Trophoblast cell (in vitro differentiated cells and primary cell): ENCODE results near the gene ENPP3.

Experiments used
- DNase-seq, 2 donors: peaks; one replicate each; pipeline ENCODE4 v3.0.0-alpha.2; 2016
- H2AFZ ChIP-seq: 2 replicates; pipeline ENCODE4 v1.6.1; 2013; ENCODE audit warnings: low read length, moderate library complexity, mild to moderate bottlenecking; ENCODE audit not compliant: insufficient read depth, poor library complexity
- H2AK5ac ChIP-seq: 2 replicates; pipeline ENCODE4 v1.6.1; 2013; ENCODE audit warnings: mild to moderate bottlenecking, low read length
- H2BK120ac ChIP-seq: 2 replicates; pipeline ENCODE4 v1.6.1; 2013; ENCODE audit warnings: low read length, mild to moderate bottlenecking, moderate library complexity; ENCODE audit not compliant: insufficient read depth, poor library complexity
- H2BK12ac ChIP-seq: 2 replicates; pipeline ENCODE4 v1.6.1; 2013; ENCODE audit warnings: mild to moderate bottlenecking, low read length, moderate library complexity
- H2BK5ac ChIP-seq: 2 replicates; pipeline ENCODE4 v1.6.1; 2013; ENCODE audit warnings: low read length, low read depth, moderate library complexity, mild to moderate bottlenecking; ENCODE audit not compliant: poor library complexity
- H3K14ac ChIP-seq: 2 replicates; pipeline ENCODE4 v1.6.1; 2013; ENCODE audit warnings: mild to moderate bottlenecking, low read length
- H3K18ac ChIP-seq: 2 replicates; pipeline ENCODE4 v1.6.1; 2013; ENCODE audit warnings: mild to moderate bottlenecking, low read length
- H3K23ac ChIP-seq: 2 replicates; pipeline ENCODE4 v1.6.1; 2013; ENCODE audit warnings: low read length
- H3K27ac ChIP-seq: 2 replicates; pipeline ENCODE4 v1.5.1; 2013; ENCODE audit warnings: low read depth, mild to moderate bottlenecking, inconsistent platforms, low read length, moderate library complexity
- H3K27me3 ChIP-seq: 2 replicates; pipeline ENCODE4 v1.6.1; 2013; ENCODE audit warnings: inconsistent platforms, mild to moderate bottlenecking, low read length, moderate library complexity; ENCODE audit not compliant: insufficient read depth
- H3K36me3 ChIP-seq, 2 experiments: 1 replicate in 1 of 2; 2 replicates in 1 of 2; pipeline ENCODE4 v1.6.1; 2013; ENCODE audit warnings: low read length in 2 of 2, mild to moderate bottlenecking in 2 of 2, moderate library complexity in 1 of 2; ENCODE audit not compliant: insufficient read depth in 2 of 2, control insufficient read depth in 1 of 2
- H3K4ac ChIP-seq: 2 replicates; pipeline ENCODE4 v1.6.1; 2013; ENCODE audit warnings: low read depth, mild to moderate bottlenecking, low read length, moderate library complexity
- H3K4me1 ChIP-seq, 2 experiments: 1 replicate in 1 of 2; 2 replicates in 1 of 2; pipeline ENCODE4 v1.6.1; 2013; ENCODE audit warnings: low read length in 2 of 2, mild to moderate bottlenecking in 2 of 2, moderate library complexity in 1 of 2; ENCODE audit not compliant: insufficient read depth in 2 of 2, control insufficient read depth in 1 of 2
- H3K4me2 ChIP-seq: 2 replicates; pipeline ENCODE4 v1.6.1; 2013; ENCODE audit warnings: inconsistent platforms, mild to moderate bottlenecking, low read length, moderate library complexity
- H3K4me3 ChIP-seq: 2 replicates; pipeline ENCODE4 v1.5.1; 2013; ENCODE audit warnings: mild to moderate bottlenecking, low read depth, low read length, inconsistent platforms
- H3K79me1 ChIP-seq: one replicate; pipeline ENCODE4 v1.6.1; 2013; ENCODE audit warnings: low read length
- H3K79me2 ChIP-seq: 2 replicates; pipeline ENCODE4 v1.6.1; 2013; ENCODE audit warnings: low read length, mild to moderate bottlenecking; ENCODE audit not compliant: control insufficient read depth, insufficient read depth, poor library complexity
- H3K9ac ChIP-seq: 2 replicates; pipeline ENCODE4 v1.6.1; 2013; ENCODE audit warnings: mild to moderate bottlenecking, low read length
- H3K9me3 ChIP-seq: 2 replicates; pipeline ENCODE4 v1.6.1; 2013; ENCODE audit warnings: low read depth, mild to moderate bottlenecking, control low read depth, inconsistent platforms, low read length; ENCODE audit not compliant: insufficient read depth
- H4K12ac ChIP-seq: 2 replicates; pipeline ENCODE4 v1.6.1; 2013; ENCODE audit warnings: low read depth, mild to moderate bottlenecking, low read length, moderate library complexity
- H4K8ac ChIP-seq: 2 replicates; pipeline ENCODE4 v1.6.1; 2013; ENCODE audit warnings: low read depth, mild to moderate bottlenecking, low read length, moderate library complexity
- H4K91ac ChIP-seq: one replicate; pipeline ENCODE4 v1.6.1; 2013; ENCODE audit warnings: low read depth, mild to moderate bottlenecking, low read length, moderate library complexity
- WGBS: extraction: QIAGEN DNeasy Blood & Tissue Kit; methylation state at CpG from one replicate; pipeline ENCODE4 v1.1.7; 2013; ENCODE audit warnings: missing lambda C conversion rate; ENCODE audit not compliant: insufficient read length, insufficient coverage; ENCODE audit errors: extremely low coverage; 5-methylcytosine and 5-hydroxymethylcytosine counted together

ENPP3 gene

DNA sequence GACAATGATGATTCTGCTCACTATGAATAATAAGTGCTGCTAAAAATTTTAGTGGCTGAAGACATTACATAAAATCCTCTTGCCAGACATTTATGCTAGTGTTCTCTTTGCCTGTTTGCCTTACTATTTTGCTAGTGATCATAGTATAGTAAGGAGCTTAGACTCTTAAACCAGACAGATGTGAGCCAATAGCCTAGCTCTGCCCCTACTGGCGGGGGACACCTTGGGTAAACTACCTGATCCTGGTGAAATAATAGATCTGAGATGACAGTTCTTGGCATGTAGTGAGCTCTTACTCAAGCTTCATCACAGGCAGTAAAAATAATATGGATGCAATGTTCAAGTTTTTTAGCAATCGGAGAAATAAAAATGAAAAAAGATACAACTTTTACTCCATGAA is 18.8 kb downstream of the ENPP3 start:
- Histone ChIP-seq H2BK5ac (no peak overlapping the region), H2AFZ (no peak overlapping the region), H3K36me3 (no peaks in the 10 kb centered on the region), H3K9ac (no peak overlapping the region), H3K27ac (no peak overlapping the region), H3K4ac (no peak overlapping the region), H3K4me2 (no peak overlapping the region), H3K79me2 (no peaks in the 10 kb centered on the region), H2AK5ac (no peak overlapping the region), H3K4me3 (no peak overlapping the region), H3K14ac (no peak overlapping the region), H3K18ac (no peak overlapping the region), H3K9me3 (no peaks in the 10 kb centered on the region), H2BK120ac (no peak overlapping the region), H4K91ac (no peak overlapping the region), H3K79me1 (no peaks in the 10 kb centered on the region), H4K12ac (no peak overlapping the region), H3K27me3 (no peaks in the 10 kb centered on the region), H2BK12ac (no peak overlapping the region), H3K4me1 (no peaks in the 10 kb centered on the region), H4K8ac (no peak overlapping the region), H3K23ac (no peak overlapping the region)
- no peak for DNase-seq
- no CpG with 5 or more reads among the region's 2 CpGs for WGBS

DNA sequence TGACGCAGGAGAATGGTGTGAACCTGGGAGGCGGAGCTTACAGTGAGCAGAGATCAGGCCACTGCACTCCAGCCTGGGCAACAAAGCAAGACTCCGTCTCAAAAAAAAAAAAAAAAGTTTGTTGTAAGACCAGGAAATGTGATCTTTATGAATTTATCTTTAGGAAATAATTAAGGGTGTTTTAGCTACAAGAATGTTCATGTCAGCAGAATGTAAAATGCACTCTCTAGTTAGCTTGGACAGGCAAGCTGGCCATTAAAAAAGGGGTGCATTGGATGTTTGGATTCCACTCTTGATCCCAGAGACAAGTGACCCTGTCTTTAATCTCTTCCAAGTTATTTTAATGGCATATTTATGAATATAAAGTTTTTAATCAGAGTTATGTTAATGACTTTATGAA is 19.6 kb downstream of the ENPP3 start:
- no peak overlapping the region for H3K4me2 ChIP-seq
- no peaks in the 10 kb centered on the region for H3K9me3 ChIP-seq
- H2AFZ ChIP-seq, result no peak overlapping the region
- no peak overlapping the region for H2BK12ac ChIP-seq
- H4K91ac ChIP-seq, result no peak overlapping the region
- no peaks in the 10 kb centered on the region for H3K79me1 ChIP-seq
- H3K36me3 ChIP-seq, result no peaks in the 10 kb centered on the region
- H2BK120ac ChIP-seq, result no peak overlapping the region
- H3K18ac ChIP-seq, result no peak overlapping the region
- H3K79me2 ChIP-seq, result no peaks in the 10 kb centered on the region
- no peak for DNase-seq
- H3K9ac ChIP-seq, result no peak overlapping the region
- no peaks in the 10 kb centered on the region for H3K4me1 ChIP-seq
- H3K14ac ChIP-seq, result no peak overlapping the region
- no peak overlapping the region for H3K4ac ChIP-seq
- no peaks in the 10 kb centered on the region for H3K27me3 ChIP-seq
- no peak overlapping the region for H3K27ac ChIP-seq
- no peak overlapping the region for H3K23ac ChIP-seq
- H4K12ac ChIP-seq, result no peak overlapping the region
- H4K8ac ChIP-seq, result no peak overlapping the region
- no peak overlapping the region for H2AK5ac ChIP-seq
- WGBS, result no CpG with 5 or more reads among the region's 3 CpGs
- H3K4me3 ChIP-seq, result no peak overlapping the region
- H2BK5ac ChIP-seq, result no peak overlapping the region

DNA sequence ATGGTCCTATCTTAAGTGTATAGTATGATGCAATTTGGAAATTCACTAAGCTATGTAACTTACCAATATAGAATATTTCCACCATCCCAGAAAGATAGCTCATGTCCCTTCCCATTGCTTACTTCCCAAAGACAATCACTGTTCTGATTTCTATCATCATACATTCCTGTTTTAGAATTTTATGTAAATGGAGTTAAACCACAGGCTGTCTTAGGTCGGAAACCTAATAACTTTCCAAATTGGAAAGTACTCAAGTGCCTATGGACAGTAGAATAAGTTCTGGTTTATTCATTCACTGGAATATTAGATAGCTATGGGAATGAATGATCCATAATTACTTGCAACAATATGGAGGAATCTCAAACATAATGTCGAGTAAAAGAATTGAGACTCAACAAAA is 20.1 kb downstream of the ENPP3 start:
- no peak overlapping the region for H3K9ac ChIP-seq
- no peak overlapping the region for H3K18ac ChIP-seq
- no peaks in the 10 kb centered on the region for H3K36me3 ChIP-seq
- WGBS, result no CpG with 5 or more reads among the region's 2 CpGs
- no peak overlapping the region for H4K8ac ChIP-seq
- H3K4me2 ChIP-seq, result no peak overlapping the region
- no peak overlapping the region for H4K12ac ChIP-seq
- H2AK5ac ChIP-seq, result no peak overlapping the region
- no peaks in the 10 kb centered on the region for H3K27me3 ChIP-seq
- H4K91ac ChIP-seq, result no peak overlapping the region
- peak in 1 of 2 donors; percentile 15 for DNase-seq
- H2BK12ac ChIP-seq, result no peak overlapping the region
- H3K4me3 ChIP-seq, result no peak overlapping the region
- no peaks in the 10 kb centered on the region for H3K79me1 ChIP-seq
- no peak overlapping the region for H3K14ac ChIP-seq
- H2BK120ac ChIP-seq, result no peak overlapping the region
- H2AFZ ChIP-seq, result no peak overlapping the region
- no peaks in the 10 kb centered on the region for H3K4me1 ChIP-seq
- no peaks in the 10 kb centered on the region for H3K9me3 ChIP-seq
- H3K4ac ChIP-seq, result no peak overlapping the region
- no peaks in the 10 kb centered on the region for H3K79me2 ChIP-seq
- no peak overlapping the region for H2BK5ac ChIP-seq
- no peak overlapping the region for H3K23ac ChIP-seq
- no peak overlapping the region for H3K27ac ChIP-seq

DNA sequence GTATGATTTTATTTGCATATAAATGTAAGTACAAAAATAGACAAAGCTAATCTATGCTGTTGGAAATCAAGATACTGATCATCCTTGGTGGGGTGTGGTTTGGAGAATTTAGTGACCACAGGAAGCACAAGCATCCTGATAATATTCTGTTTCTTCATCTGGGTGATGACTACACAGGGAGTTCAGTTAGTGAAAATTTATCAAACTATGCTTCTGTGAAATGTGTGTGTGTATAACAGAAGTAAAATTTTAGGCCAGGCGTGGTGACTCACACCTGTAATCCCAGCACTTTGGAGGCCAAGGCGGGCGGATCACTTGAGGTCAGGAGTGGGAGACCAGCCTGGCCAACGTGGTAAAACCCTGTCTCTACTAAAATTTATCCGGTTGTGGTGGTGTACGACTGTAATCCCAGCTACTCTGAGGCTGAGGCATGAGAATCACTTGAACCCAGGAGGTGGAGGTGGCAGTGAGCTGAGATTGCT is 20.6 kb downstream of the ENPP3 start:
- Histone ChIP-seq H2BK120ac (no peak overlapping the region), H3K4me1 (no peaks in the 10 kb centered on the region), H3K4ac (no peak overlapping the region), H3K27me3 (no peaks in the 10 kb centered on the region), H4K91ac (no peak overlapping the region), H3K4me2 (no peak overlapping the region), H2AK5ac (no peak overlapping the region), H2BK12ac (no peak overlapping the region), H3K14ac (no peak overlapping the region), H2AFZ (no peak overlapping the region), H4K8ac (no peak overlapping the region), H3K4me3 (no peak overlapping the region), H3K36me3 (no peaks in the 10 kb centered on the region), H3K9ac (no peak overlapping the region), H2BK5ac (no peak overlapping the region), H4K12ac (no peak overlapping the region), H3K79me2 (no peaks in the 10 kb centered on the region), H3K18ac (no peak overlapping the region), H3K23ac (no peak overlapping the region), H3K9me3 (no peaks in the 10 kb centered on the region), H3K27ac (no peak overlapping the region), H3K79me1 (no peaks in the 10 kb centered on the region)
- no CpG with 5 or more reads among the region's 6 CpGs for WGBS
- peak; percentile 70 to 77 for DNase-seq
